Cardiac fibroblast (primary cell): ENCODE results near the gene LMAN2L.
A peak's percentile ranks its signal among the peaks of the same experiment; 100 is the strongest.

Source experiments
- DNase-seq, 2 donors: peaks; one replicate each; pipeline versions ENCODE4 v3.0.0 to v3.0.0-alpha.2; 2010; ENCODE audit warnings: low read depth in 2 of 2
- H3K4me3 ChIP-seq, 2 donors: replicated peaks in 1 of 2; 1 replicate in 1 of 2; 2 replicates in 1 of 2; pipeline ENCODE4 v1.5.1; 2011; ENCODE audit warnings: low read depth in 2 of 2, low read length in 2 of 2, mild to moderate bottlenecking in 2 of 2, moderate library complexity in 1 of 2
- TF ChIP-seq, protein P1 (sequence below): IDR thresholded peaks from one replicate; pipeline ENCODE4 v1.5.1; 2011; ENCODE audit warnings: low read depth, mild to moderate bottlenecking, low read length, inconsistent platforms

LMAN2L gene

DNA sequence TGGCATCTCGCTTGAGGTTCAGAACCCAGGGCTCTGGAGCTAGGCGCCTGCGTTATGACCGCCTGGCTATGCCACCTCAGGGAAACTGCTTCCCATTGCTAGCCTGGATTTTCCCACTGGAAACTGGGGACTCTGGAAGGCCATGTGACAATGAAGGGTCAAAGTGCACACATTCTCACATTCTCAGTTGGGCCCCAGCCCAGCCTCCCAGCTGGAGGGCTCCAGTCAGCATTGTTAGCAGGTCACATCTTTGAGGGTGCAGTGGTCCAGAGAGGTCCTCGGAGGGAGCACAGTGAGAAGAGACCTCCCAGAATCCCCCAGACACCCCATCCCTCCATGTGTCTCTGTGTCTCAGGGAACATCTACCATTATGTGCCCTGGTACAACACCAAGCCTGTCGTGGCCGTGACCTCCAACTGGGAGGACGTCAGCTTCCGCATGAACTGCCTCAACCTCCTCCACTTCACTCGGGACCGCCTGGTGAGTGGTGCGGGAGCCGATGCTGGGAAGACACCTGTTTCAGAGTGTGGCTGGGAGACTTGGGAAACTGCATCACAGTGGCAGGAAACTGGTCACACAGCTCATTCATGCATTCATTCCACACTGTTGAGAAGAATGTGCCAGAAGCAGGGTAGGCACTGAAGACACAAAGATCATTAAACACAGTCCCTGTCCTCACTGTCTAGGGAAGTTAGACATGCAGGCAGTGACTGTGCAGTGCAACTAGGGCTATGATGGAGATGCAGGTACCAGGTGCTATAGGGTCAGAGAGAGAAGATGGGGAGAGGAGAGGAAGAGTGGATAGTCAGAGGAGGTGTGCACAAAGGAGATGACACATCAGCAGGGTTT lies 55.7 kb downstream of the LMAN2L start:
- TF ChIP-seq, protein P1, sequence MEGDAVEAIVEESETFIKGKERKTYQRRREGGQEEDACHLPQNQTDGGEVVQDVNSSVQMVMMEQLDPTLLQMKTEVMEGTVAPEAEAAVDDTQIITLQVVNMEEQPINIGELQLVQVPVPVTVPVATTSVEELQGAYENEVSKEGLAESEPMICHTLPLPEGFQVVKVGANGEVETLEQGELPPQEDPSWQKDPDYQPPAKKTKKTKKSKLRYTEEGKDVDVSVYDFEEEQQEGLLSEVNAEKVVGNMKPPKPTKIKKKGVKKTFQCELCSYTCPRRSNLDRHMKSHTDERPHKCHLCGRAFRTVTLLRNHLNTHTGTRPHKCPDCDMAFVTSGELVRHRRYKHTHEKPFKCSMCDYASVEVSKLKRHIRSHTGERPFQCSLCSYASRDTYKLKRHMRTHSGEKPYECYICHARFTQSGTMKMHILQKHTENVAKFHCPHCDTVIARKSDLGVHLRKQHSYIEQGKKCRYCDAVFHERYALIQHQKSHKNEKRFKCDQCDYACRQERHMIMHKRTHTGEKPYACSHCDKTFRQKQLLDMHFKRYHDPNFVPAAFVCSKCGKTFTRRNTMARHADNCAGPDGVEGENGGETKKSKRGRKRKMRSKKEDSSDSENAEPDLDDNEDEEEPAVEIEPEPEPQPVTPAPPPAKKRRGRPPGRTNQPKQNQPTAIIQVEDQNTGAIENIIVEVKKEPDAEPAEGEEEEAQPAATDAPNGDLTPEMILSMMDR: no peak
- no peak overlapping the region for H3K4me3 ChIP-seq
- no peak for DNase-seq

DNA sequence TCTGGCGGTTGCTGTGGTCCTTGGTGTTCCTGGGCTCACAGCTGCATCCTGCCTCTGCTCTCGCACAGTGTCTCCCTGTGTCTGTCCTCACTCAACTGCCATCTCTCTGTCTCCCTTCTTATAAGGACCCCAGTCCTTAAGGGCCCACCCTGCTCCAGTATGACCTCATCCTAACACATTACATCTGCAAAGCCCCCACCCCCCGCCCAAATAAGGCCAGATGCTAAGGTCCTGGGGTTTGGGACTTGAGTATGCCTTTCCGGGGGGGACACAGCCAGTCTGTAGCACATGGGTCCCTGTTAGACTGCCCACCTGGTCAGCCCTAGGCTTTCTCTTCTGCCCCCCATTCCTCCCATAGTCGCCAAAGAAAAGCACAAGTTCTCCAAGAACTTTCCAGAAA lies 56.6 kb downstream of the LMAN2L start:
- no peak overlapping the region for H3K4me3 ChIP-seq
- no peak for DNase-seq
- TF ChIP-seq, protein P1: no peak

DNA sequence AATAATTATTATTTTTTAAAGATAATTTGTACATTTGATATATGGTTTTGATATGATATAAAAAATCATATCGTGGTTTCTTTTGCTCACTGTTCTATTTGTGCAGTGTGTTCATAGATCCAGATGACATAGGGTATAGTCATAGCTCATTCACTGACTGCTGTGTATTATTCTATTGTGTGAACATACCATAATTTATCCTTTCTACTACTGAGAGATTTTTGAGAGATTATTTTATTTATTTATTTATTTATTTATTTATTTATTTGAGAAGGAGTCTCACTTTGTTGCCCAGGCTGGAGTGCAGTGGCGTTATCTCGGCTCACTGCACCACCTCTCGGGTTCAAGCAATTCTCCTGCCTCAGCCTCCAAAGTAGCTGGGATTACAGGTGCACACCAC lies 58.3 kb downstream of the LMAN2L start:
- TF ChIP-seq, protein P1: no peak
- H3K4me3 ChIP-seq: no peak overlapping the region
- DNase-seq: no peak

DNA sequence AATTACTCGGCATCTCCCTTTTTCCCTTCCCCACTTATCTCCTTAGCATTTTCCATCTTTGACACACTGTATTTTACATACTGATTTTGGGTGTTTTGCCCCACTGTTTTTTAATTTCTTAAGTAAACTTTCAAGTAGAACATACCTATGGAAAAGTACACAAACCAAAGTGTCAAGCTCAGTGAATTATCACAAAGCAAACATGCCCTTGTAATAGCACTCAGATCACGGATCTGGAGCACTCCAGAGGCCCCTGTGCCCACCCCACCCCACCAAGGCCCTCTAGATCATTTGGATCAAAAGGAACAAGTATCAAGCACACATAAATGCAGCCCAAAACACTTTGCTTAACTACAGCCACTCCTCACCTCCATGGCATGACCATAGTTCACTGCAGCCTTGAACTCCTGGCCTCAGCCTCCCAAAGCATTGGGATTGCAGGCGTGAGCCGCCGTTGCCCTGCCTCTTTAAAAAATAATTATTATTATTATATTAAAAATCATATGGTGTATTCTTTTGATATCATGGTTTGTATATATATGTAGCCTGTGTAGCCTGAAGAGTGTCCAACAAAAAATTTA lies 59.2 kb downstream of the LMAN2L start:
- no peak overlapping the region for H3K4me3 ChIP-seq
- TF ChIP-seq, protein P1: no peak
- no peak for DNase-seq

DNA sequence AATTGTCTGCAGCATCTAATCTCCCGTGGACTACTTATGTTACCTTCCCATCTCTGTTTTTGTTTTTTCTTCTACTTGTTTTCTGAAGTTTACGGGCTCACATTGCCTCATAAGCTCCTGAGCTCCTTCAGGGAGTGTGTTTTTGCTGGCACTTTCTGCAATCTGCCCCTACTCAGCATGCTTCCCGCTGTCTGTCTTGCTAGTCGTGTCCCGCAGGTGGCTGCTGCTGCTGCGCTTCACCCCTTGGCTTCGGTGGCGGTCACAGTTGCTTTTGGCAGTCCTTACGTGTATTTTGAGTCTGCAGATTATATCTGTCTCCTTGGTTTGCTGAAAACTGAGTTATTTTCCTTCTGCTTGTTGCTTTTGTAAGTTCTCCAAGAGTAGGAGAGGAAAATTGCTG lies 60.0 kb downstream of the LMAN2L start:
- no peak overlapping the region for H3K4me3 ChIP-seq
- TF ChIP-seq, protein P1: no peak
- peak in 1 of 2 donors; percentile 9 for DNase-seq

DNA sequence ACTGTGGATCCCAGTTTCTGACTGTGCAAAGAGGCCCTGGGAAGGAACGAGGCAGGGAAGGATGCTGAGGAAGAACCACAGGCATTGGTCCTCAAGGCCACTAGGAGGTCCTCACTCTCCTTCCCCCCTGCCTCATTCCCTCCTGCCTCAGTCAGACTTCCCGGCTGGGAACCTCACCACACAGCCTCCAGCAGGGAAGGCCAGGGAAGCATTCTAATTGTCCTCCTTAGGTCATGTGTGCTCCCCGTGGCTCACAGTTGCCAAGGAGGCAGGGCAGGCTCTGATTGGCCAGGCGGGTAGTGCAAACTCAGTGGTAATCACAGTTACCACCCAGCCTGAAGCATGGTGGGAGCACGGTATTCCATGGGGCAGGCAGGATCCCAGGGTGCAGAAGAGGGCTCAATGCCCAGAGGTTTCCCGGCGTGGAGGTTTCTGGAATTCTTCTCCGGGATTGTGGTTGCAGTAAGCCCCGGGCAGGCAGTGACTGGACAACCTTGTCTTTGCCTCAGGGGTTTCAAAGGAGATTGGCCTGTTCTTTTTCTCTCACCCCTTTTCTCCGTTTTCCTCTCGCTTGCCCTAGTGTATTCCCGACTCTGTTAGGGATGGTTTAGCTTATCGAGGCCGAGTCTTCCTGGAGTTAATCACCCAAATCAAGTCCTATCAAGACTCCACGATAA lies 70.2 kb downstream of the LMAN2L start:
- no peak for DNase-seq
- TF ChIP-seq, protein P1: no peak
- no peak overlapping the region for H3K4me3 ChIP-seq
